T follicular helper cell (primary cell): ENCODE results near the gene SEBOX.
"Not testable (repeated sequence)": the region's sequence is repeated elsewhere in the genome, so short reads cannot be mapped to it uniquely, and the experiment has no call there.

ENCODE experiments used
- DNase-seq: peaks from one replicate; pipeline ENCODE4 v3.0.0-alpha.2; 2020; ENCODE audit warnings: low read depth

Gene SEBOX

DNA sequence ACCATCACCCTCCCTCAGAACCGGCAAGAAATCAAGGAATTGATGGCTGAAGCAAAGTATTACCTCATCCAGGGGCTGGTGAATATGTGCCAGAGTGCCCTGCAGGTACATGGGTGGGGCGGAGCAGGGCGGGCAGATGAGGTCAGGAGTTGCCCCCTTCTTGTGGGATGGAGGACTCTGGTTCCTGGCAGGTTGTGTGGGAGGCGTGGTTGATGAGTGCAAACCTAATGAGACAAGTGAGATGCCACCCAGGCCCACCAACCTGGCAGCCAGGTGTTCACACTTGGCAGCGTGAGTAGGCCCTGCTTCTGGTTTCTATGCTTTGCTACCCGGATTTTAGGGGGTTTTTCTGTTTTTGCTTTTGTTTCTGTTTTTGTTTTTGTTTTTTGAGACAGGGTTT, 24.6 kb downstream of the SEBOX start:
- no peak for DNase-seq

DNA sequence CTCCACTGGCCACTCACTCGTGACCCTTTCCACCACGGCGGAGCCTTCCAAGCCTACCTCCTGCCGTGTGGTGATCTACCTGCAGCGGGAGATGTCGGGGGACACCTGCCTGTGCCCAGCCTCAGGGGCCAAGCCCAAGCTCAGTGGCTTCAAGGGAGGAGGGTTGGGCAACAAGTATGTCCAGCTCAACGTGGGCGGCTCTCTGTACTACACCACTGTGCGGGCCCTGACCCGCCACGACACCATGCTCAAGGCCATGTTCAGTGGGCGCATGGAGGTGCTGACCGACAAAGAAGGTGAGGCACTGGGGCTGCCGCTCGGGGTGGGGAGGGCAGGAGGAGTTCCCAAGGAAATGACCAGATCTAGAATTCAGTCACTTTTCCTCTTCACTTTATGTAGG, 25.6 kb downstream of the SEBOX start:
- DNase-seq = no peak

DNA sequence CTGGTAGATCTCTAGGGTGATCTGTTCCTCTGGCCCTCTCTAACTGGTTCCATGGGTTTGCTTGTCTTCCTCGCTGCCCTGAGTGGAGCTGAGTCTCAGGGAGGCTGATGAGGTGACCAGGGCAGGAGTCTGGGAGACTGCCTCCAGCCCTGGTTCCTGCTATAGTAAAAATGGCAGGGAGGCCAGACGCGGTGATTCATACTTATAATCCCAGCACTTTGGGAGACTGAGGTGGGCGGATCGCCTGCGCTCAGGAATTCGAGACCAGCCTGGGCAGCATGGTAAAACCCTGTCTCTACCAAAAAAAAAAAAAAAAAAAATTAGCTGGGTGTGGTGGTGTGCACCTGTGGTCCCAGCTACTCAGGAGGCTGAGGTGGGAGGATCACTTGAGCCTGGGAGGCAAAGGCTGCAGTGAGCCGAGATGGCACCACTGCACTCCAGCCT, 26.2 kb downstream of the SEBOX start:
- not testable (repeated sequence) for DNase-seq

DNA sequence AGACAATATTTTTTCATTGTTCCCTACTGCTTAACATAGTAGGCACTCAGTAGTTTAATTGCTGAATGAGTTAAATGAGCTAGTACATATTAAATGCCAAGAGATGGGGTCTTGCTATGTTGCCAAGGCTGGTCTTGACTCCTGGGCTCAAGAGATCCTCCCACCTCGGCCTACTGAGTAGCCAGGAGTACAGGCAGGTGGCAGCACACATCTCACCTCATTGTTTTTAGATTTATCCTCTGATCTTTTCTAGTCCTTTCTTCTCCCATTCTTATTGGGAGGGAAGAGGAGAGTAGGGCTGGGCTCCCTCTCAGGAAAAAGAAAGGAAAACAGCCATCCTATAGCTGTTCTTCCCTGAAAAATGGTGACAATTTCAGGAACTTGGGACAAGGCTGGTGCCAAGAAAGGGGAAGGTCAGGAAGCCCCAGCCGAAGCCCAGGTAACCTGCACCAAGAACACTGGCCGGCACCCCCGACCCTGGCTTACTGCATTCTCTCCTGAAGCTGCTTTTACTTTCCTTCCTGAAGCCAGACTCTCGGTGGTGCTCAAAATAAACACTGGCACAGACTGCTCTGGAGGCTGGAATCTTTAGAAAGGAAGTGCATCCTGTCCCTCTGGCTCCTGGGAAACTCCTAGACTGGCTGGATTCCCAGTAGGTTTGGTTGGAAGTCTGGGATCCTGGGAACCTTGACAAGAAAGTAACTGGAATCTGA, 26.8 kb downstream of the SEBOX start:
- no peak for DNase-seq

DNA sequence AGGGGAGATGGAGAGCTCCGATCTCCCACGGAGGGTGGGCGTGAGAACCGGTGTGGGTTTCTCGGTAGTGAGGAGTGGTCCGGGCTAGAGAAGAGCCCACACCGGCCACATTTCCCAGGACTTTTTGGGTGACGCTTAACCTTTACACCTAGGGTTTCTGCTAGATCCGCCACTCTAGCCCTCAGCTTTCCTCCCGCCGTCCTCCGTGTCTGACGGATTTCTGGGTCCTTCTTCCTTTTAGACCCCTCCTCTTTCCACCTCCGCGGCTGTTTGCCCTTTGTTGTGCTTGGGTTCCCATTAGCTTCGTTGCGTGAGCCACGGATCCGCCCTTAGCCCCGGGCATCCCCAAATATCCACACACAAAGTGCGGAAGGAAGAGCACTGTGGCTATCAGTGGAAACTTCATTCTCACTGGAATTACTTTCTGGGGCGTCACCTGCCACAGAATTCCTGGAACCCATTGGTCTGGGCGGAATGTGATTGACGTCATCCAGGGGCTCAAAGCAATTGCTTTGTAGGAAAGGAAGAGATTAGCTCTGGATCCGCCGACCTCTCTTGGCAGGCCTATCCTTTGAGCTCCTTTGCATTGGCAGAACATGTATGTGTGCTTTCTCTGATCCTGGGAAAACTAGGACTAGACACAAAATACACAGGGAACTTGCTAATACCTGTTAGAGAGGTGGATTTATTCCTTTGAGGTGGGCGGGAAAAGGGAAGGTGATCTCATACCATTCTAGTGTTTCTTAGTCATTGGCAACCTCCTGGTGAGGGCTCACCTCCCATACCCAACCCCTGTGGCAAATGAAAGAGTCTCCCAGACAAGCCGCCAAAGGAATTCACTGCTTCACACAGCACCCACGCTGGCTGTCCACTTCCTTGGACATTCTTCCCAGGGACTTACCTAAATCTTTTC, 28.8 kb downstream of the SEBOX start:
- DNase-seq = peak; percentile 9

DNA sequence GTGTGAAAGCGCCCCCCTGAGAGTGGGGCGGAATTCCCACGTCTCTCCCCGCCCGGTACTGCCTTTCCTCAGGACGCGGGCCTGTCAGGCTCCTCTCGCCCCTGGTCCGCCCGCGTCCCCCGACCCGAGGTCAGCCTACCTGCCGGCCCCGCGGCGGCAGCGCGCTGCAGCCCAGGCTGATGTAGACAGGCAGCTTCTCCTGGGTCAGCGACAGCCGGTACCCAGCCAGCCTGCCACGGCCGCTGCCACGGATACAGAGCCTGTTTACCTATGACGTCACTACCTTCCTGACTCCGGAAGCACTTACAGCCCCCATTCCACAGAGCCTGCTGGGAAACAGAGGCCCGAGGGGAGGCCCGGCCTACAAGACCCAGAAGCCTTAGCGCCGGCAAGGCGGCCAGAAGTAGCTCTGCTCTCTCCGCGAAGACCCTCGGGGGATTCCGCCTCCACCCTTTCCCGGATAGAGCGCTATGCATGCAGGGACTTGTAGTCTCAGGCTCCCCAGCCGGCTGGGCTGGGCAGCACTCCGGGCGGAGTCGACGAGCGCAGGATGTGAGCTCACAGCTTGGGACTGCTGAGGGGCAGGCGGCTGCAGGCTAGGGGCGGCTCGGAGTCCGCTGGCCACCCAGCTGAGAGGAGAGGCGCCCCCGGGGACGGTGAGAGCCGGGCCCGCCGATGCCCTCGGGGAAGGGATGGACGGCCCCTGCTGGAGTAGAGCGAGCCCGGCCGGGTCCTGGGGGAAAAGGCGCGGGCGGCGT, 29.6 kb downstream of the SEBOX start, which contains the start of the genes IFT20 and TNFAIP1:
IFT20 (minus strand) TSS at position 272 of the 758 bp plus-strand sequence. CDS start 3,487 bp downstream, outside the sequence.
TNFAIP1 (plus strand) TSS at position 561 of the 758 bp plus-strand sequence. CDS start 3,761 bp downstream, outside the sequence.
- peak; percentile 97 for DNase-seq

DNA sequence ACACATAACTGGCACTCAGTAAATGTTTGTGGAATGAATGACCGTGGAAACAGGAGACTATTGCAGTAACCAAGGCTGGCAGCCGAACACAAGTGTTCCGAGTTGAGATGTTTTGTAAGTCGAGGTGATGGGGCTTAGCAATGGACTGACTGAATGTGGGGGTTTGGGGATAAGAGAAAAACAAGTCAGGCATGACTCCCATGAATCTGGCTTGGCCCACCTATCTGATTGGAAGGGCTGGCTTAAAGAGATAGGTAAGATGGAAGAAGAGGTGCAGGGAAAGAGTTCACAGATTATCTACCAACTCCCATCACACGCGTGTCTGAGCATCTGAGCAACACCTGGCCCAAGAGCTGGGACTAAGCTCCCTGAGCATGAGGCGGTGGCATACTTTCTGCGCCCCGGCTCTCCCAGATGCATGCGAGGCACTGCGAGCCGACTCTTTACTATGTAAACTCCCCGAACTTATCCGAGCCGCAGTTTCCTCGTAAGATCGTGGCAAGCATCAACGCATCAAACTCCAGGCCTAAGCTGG, 30.3 kb downstream of the SEBOX start:
- no peak for DNase-seq

DNA sequence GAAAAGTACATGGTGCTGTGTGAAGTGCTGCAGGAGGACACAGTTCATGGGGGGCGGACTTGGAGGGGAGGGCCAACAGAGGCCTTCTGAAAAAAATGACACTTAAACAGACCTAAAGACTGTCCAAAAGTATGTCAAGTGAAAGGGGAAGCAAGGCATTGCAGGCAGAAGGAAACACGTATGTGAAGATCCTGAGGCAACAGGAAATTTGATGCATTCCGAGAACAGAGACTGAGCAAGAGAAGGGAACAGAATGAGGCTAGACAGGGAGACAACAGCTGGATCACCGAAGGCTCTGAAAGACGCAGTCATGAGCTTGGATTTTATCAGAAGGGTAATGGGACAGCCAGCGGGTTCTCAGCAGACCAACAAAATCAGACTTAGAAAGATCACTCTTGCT, 30.8 kb downstream of the SEBOX start:
- no peak for DNase-seq

DNA sequence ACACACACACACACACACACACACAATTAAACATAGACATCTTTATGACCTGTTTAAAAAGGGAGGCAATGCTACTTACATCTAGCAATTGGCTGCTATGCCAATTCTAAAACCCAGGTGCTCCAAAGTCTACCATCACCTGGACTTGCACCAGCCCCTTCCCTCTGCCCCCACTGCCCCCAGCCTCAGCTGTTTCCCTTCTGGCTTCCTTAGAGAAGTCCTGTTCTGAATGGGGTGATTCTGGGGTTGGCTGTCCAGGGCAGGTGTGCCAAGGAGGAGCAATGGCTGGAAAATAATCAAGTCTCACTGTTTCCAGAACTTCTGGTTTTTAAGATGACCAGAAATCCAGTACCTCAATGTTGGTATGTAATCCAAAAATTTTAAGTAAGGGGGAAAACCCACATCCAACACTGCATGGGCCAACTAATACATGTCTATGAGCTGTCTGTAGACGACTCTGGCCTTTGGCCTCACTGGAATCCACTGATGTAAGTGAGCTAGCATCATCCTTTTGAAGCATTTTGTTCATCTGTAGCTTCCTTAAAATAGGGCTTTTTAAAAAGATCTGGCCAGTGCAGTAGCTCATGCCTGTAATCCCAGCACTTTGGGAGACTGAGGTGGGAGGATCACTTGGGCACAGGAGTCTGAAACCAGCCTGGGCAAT, 31.8 kb downstream of the SEBOX start:
- DNase-seq = no peak

DNA sequence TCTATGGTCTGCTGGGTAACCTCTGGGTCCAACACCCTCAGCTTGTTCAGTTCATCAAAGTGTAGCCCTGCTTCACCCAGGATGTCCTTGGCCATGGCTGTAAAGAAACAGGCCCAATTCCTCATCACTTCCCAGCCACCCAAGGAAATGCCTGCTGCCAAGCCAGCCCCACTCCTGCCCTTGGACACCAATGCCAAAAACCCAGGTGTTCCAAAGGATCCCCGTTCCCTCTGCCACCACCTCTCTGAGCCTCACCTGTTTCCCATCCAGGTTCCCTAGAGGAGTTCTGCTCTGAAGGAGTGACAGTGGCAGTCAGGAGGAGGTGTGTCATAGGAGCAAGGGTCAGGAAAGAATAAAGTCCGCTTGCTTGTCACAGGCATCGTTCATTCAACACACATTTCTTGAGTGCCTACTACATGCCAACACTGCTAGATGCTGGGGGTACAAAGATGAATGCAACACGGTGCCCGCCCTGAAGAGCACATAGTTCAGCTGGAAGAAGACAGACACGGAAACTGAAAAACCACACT, 33.0 kb downstream of the SEBOX start:
- DNase-seq = no peak

DNA sequence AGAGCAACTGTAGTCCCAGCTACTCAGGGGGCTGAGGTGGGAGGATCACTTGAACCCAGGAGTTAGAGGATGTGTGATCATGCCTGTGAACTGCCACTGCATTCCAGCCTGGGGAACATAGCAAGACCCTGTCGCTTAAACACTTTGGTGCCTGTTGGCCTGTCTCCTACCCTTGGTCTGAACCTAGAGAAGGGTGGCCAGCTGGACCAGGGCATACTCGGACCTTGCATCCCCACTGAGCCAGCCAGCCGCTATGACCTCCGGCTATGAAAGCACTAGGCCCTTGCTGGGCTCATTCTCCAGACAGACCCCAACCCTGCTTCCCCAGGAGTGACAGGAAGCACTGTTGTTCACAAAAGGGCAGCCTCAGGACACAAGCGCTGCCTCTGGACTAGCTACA, 34.3 kb downstream of the SEBOX start:
- DNase-seq = no peak

DNA sequence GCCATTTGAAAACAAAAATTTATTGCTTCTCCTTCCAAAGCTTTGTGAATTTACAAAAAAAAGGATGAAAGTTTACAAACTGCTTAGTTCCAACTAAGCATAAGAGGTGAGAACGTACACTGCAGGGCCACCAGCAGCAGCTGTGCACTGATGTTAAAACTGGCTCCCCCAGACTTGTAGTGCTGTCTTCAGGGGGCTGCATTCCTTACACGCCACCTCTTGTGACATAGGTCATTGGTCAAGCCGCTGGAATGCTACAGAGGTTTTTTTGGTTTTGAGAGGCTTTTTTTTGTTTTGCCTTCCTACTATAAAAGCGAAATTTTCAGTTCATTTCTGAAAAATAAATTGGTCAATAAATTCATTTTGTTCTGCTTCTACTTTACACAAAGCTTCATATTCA, 36.7 kb downstream of the SEBOX start:
- DNase-seq = no peak

DNA sequence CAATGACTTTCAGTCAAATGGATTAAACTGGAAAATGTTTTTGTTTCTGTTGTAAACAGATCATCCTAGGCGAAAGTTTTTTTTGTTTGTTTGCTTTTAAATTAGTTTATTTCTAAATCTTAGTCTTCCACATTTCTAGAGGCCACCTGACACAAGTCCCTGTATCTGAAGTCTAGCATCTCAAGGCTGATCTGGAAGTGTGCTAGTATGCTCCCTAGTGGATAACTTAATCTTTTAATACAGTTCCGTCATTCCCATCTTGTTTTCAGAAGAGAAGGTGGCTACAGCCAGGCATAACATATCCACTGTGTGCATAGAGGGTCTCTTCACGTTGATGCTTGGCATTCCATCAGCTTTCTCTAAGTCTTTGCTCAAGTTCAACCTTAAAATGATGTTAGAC, 37.3 kb downstream of the SEBOX start:
- no peak for DNase-seq

DNA sequence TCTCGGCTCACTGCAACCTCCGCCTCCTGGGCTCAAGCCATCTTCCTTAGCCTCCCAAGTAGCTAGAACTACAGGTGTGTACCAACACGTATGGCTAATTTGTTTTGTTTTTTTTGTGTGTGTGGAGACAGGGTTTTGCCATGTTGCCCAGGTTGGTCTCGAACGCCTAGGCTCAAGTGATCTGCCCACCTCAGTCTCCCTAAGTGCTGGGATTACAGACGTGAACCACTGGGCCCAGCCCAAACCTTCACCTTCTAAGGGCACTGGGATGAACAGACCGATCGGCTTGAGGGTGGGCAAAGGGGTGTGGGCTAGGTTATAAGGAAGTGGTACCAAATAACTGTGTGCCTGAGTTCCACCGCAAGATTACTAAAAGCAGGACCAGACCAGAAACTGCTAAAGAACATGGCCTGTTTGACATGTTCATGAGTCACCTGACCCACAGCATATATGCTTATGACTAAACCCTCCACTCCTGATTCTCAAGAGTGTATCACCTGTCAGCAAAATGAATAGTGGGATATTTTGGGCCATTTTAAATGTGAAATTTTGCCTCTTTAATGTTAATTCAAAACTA, 37.9 kb downstream of the SEBOX start:
- DNase-seq = no peak

DNA sequence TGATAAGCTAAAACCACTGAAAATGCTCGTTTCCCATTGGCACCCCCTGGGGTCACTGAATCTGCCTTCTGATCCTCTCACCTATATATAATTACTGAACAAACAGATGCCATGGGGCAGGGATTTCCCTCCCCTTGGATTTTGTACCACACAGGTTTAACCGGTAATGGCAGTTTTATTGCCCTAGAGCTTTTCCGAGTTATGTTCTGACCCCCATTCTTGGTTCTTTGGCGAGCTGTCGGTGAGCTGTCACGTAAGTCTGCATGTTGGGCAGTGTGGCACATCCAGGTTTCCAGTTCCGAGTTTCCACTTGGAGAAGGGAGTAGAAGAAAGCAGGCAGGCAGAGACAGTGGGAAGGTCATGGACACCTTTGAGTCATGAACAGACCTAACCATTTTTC, 38.9 kb downstream of the SEBOX start:
- no peak for DNase-seq

DNA sequence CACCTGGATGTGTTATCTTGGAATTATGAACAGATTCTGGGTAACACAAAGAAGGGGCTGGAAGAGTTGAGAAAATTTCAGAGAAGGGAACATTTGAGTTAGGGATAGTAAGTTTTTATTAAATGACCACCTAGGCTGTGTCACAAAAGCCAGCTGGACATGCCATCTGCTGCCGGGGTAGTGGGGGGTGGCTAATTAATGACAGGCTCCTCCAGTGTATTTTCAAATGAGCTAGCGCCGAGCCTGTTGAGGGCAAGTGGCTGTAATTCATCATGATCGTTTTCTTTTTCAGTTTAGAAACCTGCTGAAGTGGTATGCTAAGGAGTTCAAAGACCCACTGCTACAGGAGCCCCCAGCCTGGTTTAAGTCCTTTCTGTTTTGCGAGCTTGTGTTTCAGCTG, 39.8 kb downstream of the SEBOX start:
- DNase-seq = no peak

DNA sequence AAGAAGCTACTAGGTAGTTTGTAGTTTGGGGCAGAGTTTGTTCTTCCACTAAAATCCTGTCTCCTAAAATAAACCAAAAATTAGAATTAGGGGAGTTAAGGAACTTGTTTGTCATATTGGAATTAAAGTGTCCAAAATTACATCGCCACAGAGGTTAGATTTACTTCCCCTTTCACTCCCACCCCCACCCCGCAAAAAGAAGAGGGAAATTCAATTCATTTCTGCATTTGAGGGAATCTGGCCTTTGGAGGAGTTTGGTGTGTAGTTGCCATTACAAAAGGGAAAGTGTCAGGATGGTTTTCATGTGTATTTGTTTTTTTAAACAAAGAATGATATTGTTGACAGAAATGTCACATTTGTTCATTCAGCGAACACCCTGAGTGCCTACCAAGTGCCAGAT, 40.2 kb downstream of the SEBOX start:
- DNase-seq = no peak

DNA sequence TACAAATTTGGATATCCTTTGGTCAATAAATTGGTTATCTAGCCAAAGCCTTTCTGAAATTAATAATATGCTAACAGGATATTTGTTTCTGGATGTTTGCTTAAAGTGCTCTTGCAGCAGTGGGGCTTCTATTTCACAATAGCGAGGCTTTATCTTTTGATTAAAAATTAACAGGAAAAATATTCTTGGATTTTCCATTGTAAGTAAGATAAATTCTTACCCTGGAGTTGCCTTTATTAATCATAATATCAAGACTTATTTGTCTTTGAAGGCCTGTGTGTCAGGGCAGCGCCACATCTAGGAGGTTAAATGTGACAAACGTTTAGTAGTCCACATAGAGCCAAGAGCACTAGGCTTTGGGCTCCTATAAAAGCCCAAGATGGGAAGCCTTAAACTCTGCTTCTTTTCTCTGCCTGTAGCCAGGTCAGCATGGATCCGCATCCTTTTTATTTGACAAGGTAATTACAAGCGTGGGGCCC, 40.7 kb downstream of the SEBOX start:
- DNase-seq = no peak

DNA sequence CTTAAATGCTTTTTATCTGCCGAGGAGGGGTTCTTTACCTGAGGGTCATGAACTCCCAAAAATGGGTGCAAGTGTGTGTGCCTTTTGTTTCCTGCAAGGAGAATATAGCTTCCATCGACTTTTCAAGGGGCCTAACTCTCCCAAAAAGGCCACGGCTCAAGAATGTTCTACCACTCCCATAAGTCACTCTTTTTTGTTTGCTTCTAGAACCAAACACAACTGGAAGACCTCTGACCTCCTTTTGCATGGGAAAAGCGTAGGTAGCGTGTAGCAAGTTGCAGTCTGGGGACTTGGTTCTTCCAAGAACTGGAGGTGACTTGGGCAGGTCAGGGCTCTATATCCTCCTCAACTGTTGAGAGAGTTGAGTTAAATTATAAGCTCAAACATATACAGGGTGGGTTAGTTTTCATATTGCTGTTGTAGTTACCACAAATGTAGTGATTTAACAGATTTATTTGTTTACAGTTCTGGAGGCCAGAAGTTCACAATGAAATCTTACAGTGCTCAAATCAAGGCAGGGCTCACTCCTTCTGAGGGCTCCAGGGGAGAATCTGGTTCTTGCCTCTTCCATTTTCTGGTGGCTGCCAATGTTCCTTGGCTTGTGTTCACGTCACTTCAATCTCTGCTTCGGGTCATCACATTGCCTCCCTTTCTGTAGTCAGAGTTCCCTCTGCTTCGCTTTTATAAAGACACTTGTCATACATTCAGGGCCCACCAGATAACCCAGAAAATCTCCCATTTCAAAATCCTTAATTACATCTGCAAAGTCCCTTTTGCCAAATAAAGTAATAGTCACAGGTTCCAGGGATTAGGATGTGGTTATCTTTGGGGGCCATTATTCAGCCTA, 44.6 kb downstream of the SEBOX start:
- DNase-seq = no peak

DNA sequence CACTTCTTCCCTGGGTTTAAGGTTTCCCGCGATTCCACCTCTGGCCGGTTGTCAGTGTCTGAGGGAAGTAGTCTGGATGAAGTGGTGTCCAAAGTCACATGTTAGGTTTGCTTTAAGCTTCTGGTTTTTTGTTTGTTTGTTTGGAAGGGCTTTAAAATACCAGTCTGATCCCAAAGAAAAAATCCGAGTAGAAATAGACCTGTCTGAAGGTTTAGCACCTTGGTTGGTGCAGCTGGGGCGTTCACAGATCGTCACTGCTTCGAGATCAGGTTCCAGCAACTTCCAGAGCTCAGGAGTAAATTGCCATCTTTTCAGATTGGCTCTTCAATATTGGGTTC, 45.4 kb downstream of the SEBOX start:
- no peak for DNase-seq
